Activated CD4-positive, alpha-beta T cell treated with anti-CD3 and anti-CD28 coated beads for 36 hours (primary cell): ENCODE data around the gene KDM3A. TPM values are rescaled to one million over a fixed set of nuclear protein-coding genes. Genes with fewer than 3 reads are reported as not detected.

ENCODE experiments used
- ATAC-seq: fragments of 200-7000 bp; cut with Tn5 transposase; one replicate; pipeline ENCODE4 v1.10.0; 2021; ENCODE audit warnings: mild to moderate bottlenecking, moderate library complexity
- CTCF ChIA-PET: fragments of 350-600 bp; sonication (Branson Sonifier 250); formaldehyde crosslinking; loops from one replicate; lab custom pipeline; 2021; ENCODE audit warnings: antibody characterized with exemption; lab: Charles Lee
- POLR2A ChIA-PET: fragments of 350-600 bp; sonication (Branson Sonifier 250); formaldehyde crosslinking; loops from one replicate; lab custom pipeline; 2021; ENCODE audit warnings: antibody characterized with exemption, inconsistent platforms; lab: Charles Lee
- DNase-seq: peaks from one replicate; pipeline ENCODE4 v3.0.0-alpha.2; 2020
- H3K27ac Mint-ChIP-seq: one replicate; pipeline ENCODE4 v1.8.0; 2021; ENCODE audit warnings: mixed read lengths
- H3K27me3 Mint-ChIP-seq: one replicate; pipeline ENCODE4 v1.8.0; 2021; ENCODE audit warnings: mixed read lengths
- H3K36me3 Mint-ChIP-seq: one replicate; pipeline ENCODE4 v1.8.0; 2021; ENCODE audit warnings: low read depth, mixed read lengths
- H3K4me1 Mint-ChIP-seq: one replicate; pipeline ENCODE4 v1.8.0; 2021; ENCODE audit warnings: mixed read lengths
- H3K4me3 Mint-ChIP-seq: one replicate; pipeline ENCODE4 v1.8.0; 2021; ENCODE audit warnings: mild to moderate bottlenecking, moderate library complexity, mixed read lengths
- H3K9me3 Mint-ChIP-seq: one replicate; pipeline ENCODE4 v1.8.0; 2021; ENCODE audit warnings: low read depth, mixed read lengths
- intact Hi-C, 2 experiments: fragments of 100-400 bp; cut with DNase I in 1 of 2; cut with micrococcal nuclease in 1 of 2; formaldehyde crosslinking; loops; one replicate each; pipeline versions ENCODE4 v1.14.2 to v1.15.1; 2022 to 2024; cut with DNase I, micrococcal nuclease
- total RNA-seq, 2 experiments: library from RNA; stranded (reverse); gene quantifications; one replicate each; pipeline ENCODE4 v1.2.3, GENCODE V29; 2021

The KDM3A gene
- total RNA-seq, 2 experiments from 2014 or later, result 68.9 to 82.9 TPM

DNA sequence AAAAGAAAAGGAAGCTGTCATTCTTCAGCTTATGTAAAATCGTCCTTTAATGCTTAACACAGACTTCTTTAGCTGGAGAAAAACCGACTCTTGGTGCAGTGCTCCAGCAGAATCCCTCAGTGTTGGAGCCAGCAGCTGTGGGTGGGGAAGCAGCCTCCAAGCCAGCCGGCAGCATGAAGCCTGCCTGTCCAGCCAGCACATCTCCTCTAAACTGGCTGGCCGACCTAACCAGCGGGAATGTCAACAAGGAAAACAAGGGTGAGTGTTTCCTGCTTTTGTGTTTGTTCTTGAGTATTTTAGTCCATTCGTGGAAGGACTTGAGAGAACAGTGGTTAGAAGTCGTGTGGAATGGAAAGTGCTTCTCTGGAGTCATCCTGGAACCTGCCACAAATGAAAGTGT, 38.9 kb downstream of the KDM3A start:
- Mint-ChIP-seq H3K36me3 (peaks cover 91% of the 10 kb centered on the region), H3K4me3 (no peak overlapping the region), H3K27ac (no peak overlapping the region), H3K9me3 (no peaks in the 10 kb centered on the region), H3K4me1 (peaks cover 66% of the 10 kb centered on the region), H3K27me3 (no peaks in the 10 kb centered on the region)
- ChIA-PET POLR2A (interaction anchor here (0.6 kb wide), 1 partner anchor 287 kb away, joined by 3 read pairs; no protein-coding TSS in a partner anchor), CTCF (interaction anchor here (1.2 kb wide), 1 partner anchor 30 kb away, joined by 3 read pairs; no protein-coding TSS in a partner anchor)
- DNase-seq (no peak), ATAC-seq (no peak)
- intact Hi-C loops, result loop anchor here in 1 of 2 experiments (5.0 kb wide), 1 partner anchor 33 kb away; no protein-coding TSS in a partner anchor

DNA sequence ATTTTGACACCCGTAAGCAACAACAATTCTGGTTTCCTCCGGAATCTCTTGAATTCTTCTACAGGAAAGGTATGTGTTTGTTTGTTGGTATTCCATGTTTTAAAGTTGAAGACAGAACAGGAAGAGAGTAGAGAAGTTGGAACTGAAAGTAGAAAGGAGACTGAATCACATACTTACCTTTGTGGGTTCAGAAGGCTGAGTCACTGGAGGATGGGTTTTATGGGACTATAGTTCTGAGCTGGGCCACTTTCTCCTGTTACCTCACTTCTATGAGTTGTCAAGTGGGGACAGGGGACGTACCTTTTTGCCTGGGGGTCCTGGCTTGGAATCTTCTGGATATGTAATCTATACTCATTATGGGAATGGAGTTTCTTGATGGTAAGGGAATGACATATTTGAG, 40.9 kb downstream of the KDM3A start:
- CTCF ChIA-PET, result no interaction called here

DNA sequence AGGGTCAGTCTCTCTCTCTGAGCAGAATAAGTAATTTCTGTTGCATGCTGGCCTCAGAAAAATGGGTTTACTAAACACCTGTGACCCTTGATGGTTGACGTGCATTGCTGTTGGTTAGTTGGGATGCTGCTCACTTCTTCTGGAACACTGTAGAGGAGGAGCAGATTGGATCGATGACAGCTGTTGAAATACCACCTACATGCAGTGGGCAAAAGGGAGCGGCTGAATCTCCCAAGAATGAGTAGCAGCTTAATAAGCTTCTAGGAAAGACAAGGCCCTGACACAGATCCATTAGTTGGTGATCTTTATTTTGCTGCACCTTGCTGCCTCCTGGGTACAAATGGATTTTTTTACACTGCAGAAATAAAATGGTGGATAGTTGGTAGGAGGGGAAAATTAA, 43.2 kb downstream of the KDM3A start:
- intact Hi-C loops, result loop anchor here in 1 of 2 experiments (5.0 kb wide), 1 partner anchor 37 kb away; no protein-coding TSS in a partner anchor
- Mint-ChIP-seq H3K36me3 (peaks cover 91% of the 10 kb centered on the region), H3K27ac (peak overlapping the region; percentile 72), H3K4me3 (no peak overlapping the region), H3K9me3 (no peaks in the 10 kb centered on the region), H3K27me3 (no peaks in the 10 kb centered on the region), H3K4me1 (peaks cover 61% of the 10 kb centered on the region)
- ATAC-seq (no peak), DNase-seq (no peak)
- POLR2A ChIA-PET, result no interaction called here
- CTCF ChIA-PET, result interaction anchor here (0.8 to 1.1 kb wide), 2 partner anchors 41 to 280 kb away, joined by 3 read pairs; no protein-coding TSS in a partner anchor

More for the DNA sequence above, 40.9 kb downstream of the KDM3A start:
- ATAC-seq (peak; percentile 92), DNase-seq (peak; percentile 43)
- Mint-ChIP-seq H3K4me3 (no peak overlapping the region), H3K36me3 (peaks cover 93% of the 10 kb centered on the region), H3K9me3 (no peaks in the 10 kb centered on the region), H3K4me1 (peaks cover 69% of the 10 kb centered on the region), H3K27ac (peak overlapping the region; percentile 70), H3K27me3 (no peaks in the 10 kb centered on the region)
- POLR2A ChIA-PET, result interaction anchor here (0.5 to 0.6 kb wide), 2 partner anchors 69 to 377 kb away, joined by 3 to 5 read pairs; no protein-coding TSS in a partner anchor
- intact Hi-C loops, result loop anchor here in 1 of 2 experiments (5.0 kb wide), 1 partner anchor 35 kb away; no protein-coding TSS in a partner anchor

DNA sequence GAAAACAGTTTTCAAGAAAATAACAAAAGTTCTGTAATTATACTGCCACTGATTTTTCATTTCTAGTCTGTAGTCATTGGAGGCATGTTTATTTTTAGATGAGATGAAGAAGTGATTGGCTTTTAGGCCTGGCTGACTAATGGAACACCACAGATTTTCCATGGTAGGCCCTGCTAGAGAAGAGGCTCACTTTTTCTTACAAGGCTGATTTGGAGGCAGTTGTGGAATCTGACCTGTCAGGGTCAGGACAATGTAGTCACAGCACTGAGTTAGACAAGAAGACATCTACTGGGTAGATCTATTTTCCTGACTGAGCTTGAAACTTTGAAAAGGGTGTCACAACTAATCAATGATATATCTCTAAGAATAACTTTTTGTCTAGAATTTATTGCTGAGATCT, 43.9 kb downstream of the KDM3A start:
- H3K27ac Mint-ChIP-seq, result peak overlapping the region; percentile 72
- CTCF ChIA-PET, result no interaction called here
- DNase-seq, result peak; percentile 21
- intact Hi-C loops, result no loop called here
- H3K36me3 Mint-ChIP-seq, result peaks cover 91% of the 10 kb centered on the region
- peak; percentile 64 for ATAC-seq
- no peaks in the 10 kb centered on the region for H3K9me3 Mint-ChIP-seq
- POLR2A ChIA-PET, result interaction anchor here (0.6 to 0.7 kb wide), 2 partner anchors 505 to 1539 kb away, joined by 3 to 6 read pairs; no protein-coding TSS in a partner anchor
- no peaks in the 10 kb centered on the region for H3K27me3 Mint-ChIP-seq
- peaks cover 68% of the 10 kb centered on the region for H3K4me1 Mint-ChIP-seq
- H3K4me3 Mint-ChIP-seq, result no peak overlapping the region

DNA sequence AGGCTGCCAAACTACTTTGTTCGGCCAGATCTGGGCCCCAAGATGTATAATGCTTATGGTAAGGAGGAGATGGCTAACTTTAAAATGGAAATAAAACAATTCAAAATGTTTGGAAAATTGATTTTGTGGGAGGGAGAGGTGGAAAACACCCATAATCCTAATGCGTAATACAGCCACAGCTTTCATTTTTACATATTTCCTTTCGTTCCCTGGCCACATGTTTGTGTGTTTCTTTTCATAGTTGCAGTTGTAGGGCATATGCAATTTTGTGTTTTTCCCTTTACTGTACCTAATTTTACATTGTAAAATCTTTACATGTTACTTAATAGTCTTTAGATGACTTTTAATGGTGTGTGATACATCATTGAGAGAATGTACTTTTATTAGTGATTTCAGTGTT, 44.6 kb downstream of the KDM3A start:
- intact Hi-C loops, result no loop called here
- peaks cover 91% of the 10 kb centered on the region for H3K36me3 Mint-ChIP-seq
- POLR2A ChIA-PET, result interaction anchor here (0.6 to 0.7 kb wide), 2 partner anchors 505 to 1540 kb away, joined by 3 to 6 read pairs; no protein-coding TSS in a partner anchor

DNA sequence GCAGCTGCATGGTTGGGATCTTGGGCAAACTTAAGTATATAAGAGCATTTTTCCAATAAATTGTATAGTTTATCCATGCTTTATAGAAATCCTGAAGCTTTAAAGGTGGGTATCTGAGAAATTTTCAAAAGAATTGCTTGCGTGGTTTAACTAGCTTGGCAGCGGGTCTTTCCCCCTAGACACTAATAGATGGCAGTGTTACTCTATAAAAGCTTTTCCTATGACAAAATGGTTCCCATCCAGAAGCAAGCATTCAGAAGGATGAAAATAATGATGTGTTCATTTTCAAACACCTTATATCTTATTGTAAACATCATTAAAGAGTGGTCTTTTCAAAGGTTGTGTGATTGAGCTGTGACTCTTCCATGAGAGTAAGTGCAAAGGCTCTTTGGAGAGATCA, 45.9 kb downstream of the KDM3A start:
- no peak for ATAC-seq
- DNase-seq, result no peak
- ChIA-PET CTCF (interaction anchor here (0.7 to 1.1 kb wide), 3 partner anchors 9 to 45 kb away, joined by 3 read pairs; no protein-coding TSS in a partner anchor), POLR2A (no interaction called here)
- Mint-ChIP-seq H3K4me3 (no peak overlapping the region), H3K4me1 (peaks cover 57% of the 10 kb centered on the region), H3K27me3 (no peaks in the 10 kb centered on the region), H3K9me3 (no peaks in the 10 kb centered on the region), H3K36me3 (peaks cover 94% of the 10 kb centered on the region), H3K27ac (no peak overlapping the region)
- intact Hi-C loops, result no loop called here

More for the DNA sequence above, 44.6 kb downstream of the KDM3A start:
- ATAC-seq (no peak), DNase-seq (no peak)
- Mint-ChIP-seq H3K4me1 (peaks cover 67% of the 10 kb centered on the region), H3K9me3 (no peaks in the 10 kb centered on the region), H3K27me3 (no peaks in the 10 kb centered on the region), H3K4me3 (no peak overlapping the region), H3K27ac (peak overlapping the region; percentile 72)
- CTCF ChIA-PET, result no interaction called here

DNA sequence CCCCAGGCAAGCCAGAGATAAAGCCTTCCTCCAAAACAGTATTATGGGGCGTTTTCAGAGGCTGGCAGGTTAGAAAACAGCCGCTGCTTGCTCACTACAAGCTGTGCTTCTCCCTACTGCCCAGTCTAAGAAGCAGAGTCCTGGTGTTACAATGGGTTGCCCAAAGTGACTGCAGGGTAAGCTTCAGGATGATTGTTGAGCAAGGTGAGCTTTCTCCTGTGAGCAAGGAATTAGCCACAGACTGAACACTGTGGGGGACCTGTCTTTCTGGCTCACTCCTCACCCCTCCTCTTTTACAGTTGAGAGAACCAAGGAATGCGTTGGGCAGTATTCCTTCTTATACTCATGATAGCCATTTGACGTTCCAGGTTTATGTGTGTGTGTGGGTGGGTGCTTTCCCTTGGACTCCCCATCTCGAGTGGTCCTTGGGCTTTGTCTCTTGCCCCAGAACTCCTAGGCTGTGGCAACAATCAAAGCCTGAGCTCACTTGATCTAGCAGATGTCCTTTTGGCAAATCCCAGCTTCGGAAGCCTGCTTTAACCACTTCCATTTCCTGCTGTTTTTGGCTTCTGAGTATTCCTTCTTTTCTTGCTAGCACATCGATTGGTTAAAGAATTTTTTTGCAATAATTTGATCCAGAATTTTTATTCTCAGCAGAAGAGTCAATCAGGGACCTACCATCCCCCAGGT, 47.5 kb downstream of the KDM3A start:
- no peaks in the 10 kb centered on the region for H3K9me3 Mint-ChIP-seq
- H3K36me3 Mint-ChIP-seq, result peaks cover 88% of the 10 kb centered on the region
- peaks cover 42% of the 10 kb centered on the region for H3K4me1 Mint-ChIP-seq
- no peaks in the 10 kb centered on the region for H3K27me3 Mint-ChIP-seq
- no peak overlapping the region for H3K4me3 Mint-ChIP-seq
- POLR2A ChIA-PET, result no interaction called here
- intact Hi-C loops, result no loop called here
- CTCF ChIA-PET, result interaction anchor here (0.5 kb wide), 1 partner anchor 29 kb away, joined by 3 read pairs; no protein-coding TSS in a partner anchor
- ATAC-seq (no peak), DNase-seq (no peak)
- H3K27ac Mint-ChIP-seq, result peak overlapping the region; percentile 40

DNA sequence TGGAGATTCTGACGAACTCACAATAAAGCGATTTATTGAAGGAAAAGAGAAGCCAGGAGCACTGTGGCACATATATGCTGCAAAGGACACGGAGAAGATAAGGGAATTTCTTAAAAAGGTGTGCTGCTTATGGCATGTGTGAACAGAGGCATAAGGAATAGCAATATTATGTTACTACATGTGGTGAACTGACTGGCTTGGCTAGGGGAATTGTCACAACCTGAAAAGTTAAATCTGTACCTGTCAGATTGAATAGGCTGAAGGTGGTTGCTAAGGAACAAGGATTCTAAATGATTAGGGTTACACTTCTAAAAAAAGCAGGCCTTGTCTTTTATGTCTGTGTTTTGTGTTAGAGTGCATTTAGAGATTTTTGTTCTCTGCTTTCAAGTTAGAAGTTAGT, 48.4 kb downstream of the KDM3A start:
- CTCF ChIA-PET, result no interaction called here
- intact Hi-C loops, result no loop called here
- POLR2A ChIA-PET, result no interaction called here
- Mint-ChIP-seq H3K4me3 (no peak overlapping the region), H3K4me1 (peaks cover 34% of the 10 kb centered on the region), H3K36me3 (peaks cover 88% of the 10 kb centered on the region), H3K9me3 (no peaks in the 10 kb centered on the region), H3K27ac (peak overlapping the region; percentile 40), H3K27me3 (no peaks in the 10 kb centered on the region)
- ATAC-seq (no peak), DNase-seq (no peak)

DNA sequence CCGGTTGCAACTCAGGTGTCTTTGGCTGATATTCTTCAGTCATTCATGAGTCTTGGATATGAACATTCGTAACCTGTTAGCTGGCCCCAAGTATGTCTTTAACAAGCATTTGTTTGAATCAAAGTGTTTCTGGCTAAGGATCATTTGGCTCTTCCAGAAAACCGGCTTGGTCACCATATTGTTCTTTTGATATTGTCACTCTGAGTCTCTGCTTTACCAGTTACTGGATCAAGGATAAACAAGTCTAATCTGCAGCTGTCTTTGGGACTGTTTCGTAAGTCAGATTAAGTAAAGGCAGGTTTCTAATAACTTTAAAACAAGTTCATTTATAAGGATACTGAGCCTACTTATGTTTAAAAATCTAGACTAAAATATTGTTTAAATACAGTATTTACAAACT, 49.1 kb downstream of the KDM3A start:
- POLR2A ChIA-PET, result no interaction called here
- CTCF ChIA-PET, result no interaction called here

DNA sequence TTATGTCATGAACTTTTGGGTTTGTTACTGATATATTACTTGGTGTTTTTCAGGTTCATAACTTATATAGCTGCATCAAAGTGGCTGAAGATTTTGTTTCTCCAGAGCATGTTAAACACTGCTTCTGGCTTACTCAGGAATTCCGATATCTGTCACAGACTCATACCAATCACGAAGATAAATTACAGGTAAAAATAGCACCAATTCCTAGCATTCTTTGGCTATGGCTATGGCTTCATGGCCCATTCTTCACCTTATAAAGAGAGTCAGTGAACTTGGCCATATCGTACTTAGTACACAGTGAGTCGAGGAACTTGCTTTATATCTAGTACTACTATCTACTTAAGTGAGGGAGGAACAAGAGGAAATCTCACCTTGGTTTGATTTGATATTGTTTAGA, 49.9 kb downstream of the KDM3A start:
- CTCF ChIA-PET, result no interaction called here
- peaks cover 89% of the 10 kb centered on the region for H3K36me3 Mint-ChIP-seq

More for the DNA sequence above, 49.1 kb downstream of the KDM3A start:
- peaks cover 88% of the 10 kb centered on the region for H3K36me3 Mint-ChIP-seq
- H3K27me3 Mint-ChIP-seq, result no peaks in the 10 kb centered on the region
- no peaks in the 10 kb centered on the region for H3K9me3 Mint-ChIP-seq
- ATAC-seq (no peak), DNase-seq (no peak)
- intact Hi-C loops, result no loop called here
- peaks cover 30% of the 10 kb centered on the region for H3K4me1 Mint-ChIP-seq
- H3K4me3 Mint-ChIP-seq, result no peak overlapping the region
- peak overlapping the region; percentile 40 for H3K27ac Mint-ChIP-seq

DNA sequence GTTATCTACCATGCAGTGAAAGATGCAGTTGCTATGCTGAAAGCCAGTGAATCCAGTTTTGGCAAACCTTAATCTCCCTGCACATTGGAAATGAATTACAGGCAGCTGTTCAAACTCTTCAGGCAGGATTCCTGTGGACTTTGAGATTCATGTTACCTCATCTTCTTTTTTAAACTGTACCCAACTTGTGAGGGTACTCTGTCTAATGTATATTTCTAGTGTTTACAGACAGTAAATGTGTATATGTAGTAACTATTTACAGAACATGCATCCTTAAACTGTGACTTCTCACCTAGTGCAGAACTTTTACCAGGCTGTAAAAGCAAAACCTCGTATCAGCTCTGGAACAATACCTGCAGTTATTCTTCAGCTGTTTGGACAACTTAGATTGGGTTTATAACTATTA, 50.9 kb downstream of the KDM3A start:
- peaks cover 26% of the 10 kb centered on the region for H3K4me1 Mint-ChIP-seq
- H3K27ac Mint-ChIP-seq, result peak overlapping the region; percentile 19
- intact Hi-C loops, result no loop called here
- H3K27me3 Mint-ChIP-seq, result no peaks in the 10 kb centered on the region
- ATAC-seq (no peak), DNase-seq (no peak)
- no peak overlapping the region for H3K4me3 Mint-ChIP-seq
- peaks cover 2% of the 10 kb centered on the region for H3K9me3 Mint-ChIP-seq
- POLR2A ChIA-PET, result no interaction called here
- CTCF ChIA-PET, result interaction anchor here (0.9 to 1.5 kb wide), 2 partner anchors 13 to 16 kb away, joined by 3 to 4 read pairs; no protein-coding TSS in a partner anchor
- peaks cover 86% of the 10 kb centered on the region for H3K36me3 Mint-ChIP-seq

More for the DNA sequence above, 49.9 kb downstream of the KDM3A start:
- DNase-seq (no peak), ATAC-seq (no peak)
- Mint-ChIP-seq H3K4me3 (no peak overlapping the region), H3K27ac (no peak overlapping the region), H3K27me3 (no peaks in the 10 kb centered on the region), H3K9me3 (peaks cover 2% of the 10 kb centered on the region), H3K4me1 (peaks cover 26% of the 10 kb centered on the region)
- intact Hi-C loops, result no loop called here
- POLR2A ChIA-PET, result no interaction called here
